Ramos (cell line): ENCODE results near the gene DNAJC17.

ENCODE experiments used
- in situ Hi-C: fragments of 300-500 bp; cut with MboI; formaldehyde crosslinking; loops from one replicate; pipeline ENCODE4 v1.14.3; 2022; ENCODE audit warnings: low sequenced_read_pairs; ENCODE audit not compliant: unreplicated experiment

Gene DNAJC17

GRCh38 chr15:40793216-40793989, 13.9 kb downstream of the DNAJC17 start:
- in situ Hi-C loops, result no loop called here

GRCh38 chr15:40792394-40792793, 14.9 kb downstream of the DNAJC17 start:
- in situ Hi-C loops, result no loop called here

- in situ Hi-C loops, result no loop called here
These were observed 16.6 kb downstream of the DNAJC17 start for GRCh38 chr15:40790718-40791117.

- in situ Hi-C loops, result loop anchor here (10.0 kb wide), 1 partner anchor 115 kb away; no protein-coding TSS in a partner anchor
These were observed 17.3 kb downstream of the DNAJC17 start for GRCh38 chr15:40789999-40790398.

- in situ Hi-C loops, result loop anchor here (10.0 kb wide), 1 partner anchor 114 kb away; no protein-coding TSS in a partner anchor
These were observed 18.2 kb downstream of the DNAJC17 start for GRCh38 chr15:40789119-40789518.

- in situ Hi-C loops, result loop anchor here (10.0 kb wide), 1 partner anchor 113 kb away; no protein-coding TSS in a partner anchor
These were observed 19.3 kb downstream of the DNAJC17 start for GRCh38 chr15:40787991-40788390.

- in situ Hi-C loops, result loop anchor here (10.0 kb wide), 1 partner anchor 113 kb away; no protein-coding TSS in a partner anchor
These were observed 19.9 kb downstream of the DNAJC17 start for GRCh38 chr15:40787344-40787841.

- in situ Hi-C loops, result loop anchor here (10.0 kb wide), 1 partner anchor 111 kb away; no protein-coding TSS in a partner anchor
These were observed 21.5 kb downstream of the DNAJC17 start for GRCh38 chr15:40785814-40786213.

GRCh38 chr15:40785164-40785563, 22.1 kb downstream of the DNAJC17 start:
- in situ Hi-C loops, result loop anchor here (10.0 kb wide), 1 partner anchor 110 kb away; no protein-coding TSS in a partner anchor

GRCh38 chr15:40782609-40783227, 24.6 kb downstream of the DNAJC17 start:
- in situ Hi-C loops, result loop anchor here (10.0 kb wide), 1 partner anchor 108 kb away; no protein-coding TSS in a partner anchor

GRCh38 chr15:40776537-40777141, 30.6 kb downstream of the DNAJC17 start:
- in situ Hi-C loops, result no loop called here

GRCh38 chr15:40775740-40776536, 31.3 kb downstream of the DNAJC17 start:
- in situ Hi-C loops, result no loop called here

GRCh38 chr15:40775007-40775406, 32.3 kb downstream of the DNAJC17 start:
- in situ Hi-C loops, result no loop called here

- in situ Hi-C loops, result no loop called here
These were observed 33.4 kb downstream of the DNAJC17 start for GRCh38 chr15:40773902-40774301.

GRCh38 chr15:40773496-40773895, 33.8 kb downstream of the DNAJC17 start:
- in situ Hi-C loops, result no loop called here

GRCh38 chr15:40772014-40772413, 35.3 kb downstream of the DNAJC17 start:
- in situ Hi-C loops, result no loop called here

GRCh38 chr15:40771242-40771641, 36.0 kb downstream of the DNAJC17 start:
- in situ Hi-C loops, result no loop called here

GRCh38 chr15:40770147-40770721, 37.0 kb downstream of the DNAJC17 start:
- in situ Hi-C loops, result no loop called here

- in situ Hi-C loops, result no loop called here
These were observed 37.8 kb downstream of the DNAJC17 start, which contains the start of gene C15orf62 for GRCh38 chr15:40769274-40770146. C15orf62 (plus strand) TSS chr15:40769980; CDS start chr15:40770496, 516 bp downstream.
